SU-DHL-6 (cell line): Measurements from ENCODE around the gene TXN2.

Source experiments
- CTCF ChIP-seq: fragments of 200-600 bp; sonication (generic); IDR thresholded peaks from one replicate; pipeline ENCODE4 v1.5.1; 2017; ENCODE audit warnings: antibody characterized with exemption, mild to moderate bottlenecking, low read length, moderate library complexity; ENCODE audit not compliant: insufficient read depth, poor library complexity, severe bottlenecking
- EZH2phosphoT487 ChIP-seq: fragments of 200-600 bp; sonication (generic), shearing (Covaris generic); conservative IDR thresholded peaks from 2 replicates; pipeline ENCODE4 v1.6.1; 2018; ENCODE audit warnings: mild to moderate bottlenecking, antibody characterized with exemption, low read length, moderate library complexity, mixed read lengths

- TF ChIP-seq CTCF (no peak), EZH2phosphoT487 (no peak)
These were observed 61.2 kb downstream of the TXN2 start for GRCh38 chr22:36419912-36420882.
